PC-9 (cell line): ENCODE data around the gene ZNF488. TPM values are rescaled to one million over a fixed set of nuclear protein-coding genes. Genes with fewer than 3 reads are reported as not detected.
A peak's percentile ranks its signal among the peaks of the same experiment; 100 is the strongest.

Experiments
- BruUV-seq: library from RNA; stranded (reverse); fragments of 400-500 nt; replicated peaks from 2 replicates; lab custom pipeline; 2021; lab: Mats Ljungman, UMichigan
- CTCF ChIA-PET: fragments of 300-600 bp; sonication (Branson Sonifier 250); formaldehyde crosslinking; loops from one replicate; lab custom pipeline; 2022; ENCODE audit warnings: antibody characterized with exemption; lab: Charles Lee
- POLR2A ChIA-PET: fragments of 300-600 bp; sonication (Branson Sonifier 250); formaldehyde crosslinking; loops from one replicate; lab custom pipeline; 2022; ENCODE audit warnings: antibody characterized with exemption; ENCODE audit not compliant: unreplicated experiment; lab: Charles Lee
- DNase-seq, 2 experiments: peaks; one replicate each; pipeline versions ENCODE4 v3.0.0 to v3.0.0-alpha.2; 2015 to 2022; ENCODE audit warnings: mixed read lengths in 1 of 2
- H2AFZ ChIP-seq: fragments of 200-600 bp; sonication (generic); 2 replicates; pipeline ENCODE4 v1.8.1; 2017; ENCODE audit warnings: antibody characterized with exemption
- H3F3A ChIP-seq: fragments of 200-600 bp; sonication (generic); 2 replicates; pipeline ENCODE4 v1.8.1; 2017; ENCODE audit warnings: antibody characterized with exemption, mild to moderate bottlenecking, low read depth; ENCODE audit not compliant: insufficient read depth
- H3K27ac ChIP-seq: fragments of 200-600 bp; sonication (generic); 2 replicates; pipeline ENCODE4 v1.6.1; 2016; ENCODE audit warnings: mixed run types
- H3K27me3 ChIP-seq: fragments of 200-600 bp; sonication (generic); 2 replicates; pipeline ENCODE4 v1.6.1; 2016; ENCODE audit warnings: low read depth, mixed run types; ENCODE audit not compliant: insufficient read depth
- H3K36me3 ChIP-seq: fragments of 200-600 bp; sonication (generic); 2 replicates; pipeline ENCODE4 v1.6.1; 2016; ENCODE audit warnings: low read depth, mixed run types
- H3K4me1 ChIP-seq: fragments of 200-600 bp; sonication (generic); replicated peaks from 2 replicates; pipeline ENCODE4 v1.6.1; 2016; ENCODE audit warnings: mixed run types; ENCODE audit not compliant: insufficient read depth
- H3K4me2 ChIP-seq: fragments of 200-600 bp; sonication (generic); 2 replicates; pipeline ENCODE4 v1.6.1; 2017; ENCODE audit warnings: mixed run types
- H3K4me3 ChIP-seq: fragments of 200-600 bp; sonication (generic); 2 replicates; pipeline ENCODE4 v1.6.1; 2016; ENCODE audit warnings: mixed run types
- H3K79me2 ChIP-seq: fragments of 200-600 bp; sonication (generic); 2 replicates; pipeline ENCODE4 v1.6.1; 2017; ENCODE audit warnings: low read depth, mixed run types
- H3K9me2 ChIP-seq: fragments of 200-600 bp; sonication (generic); 2 replicates; pipeline ENCODE4 v1.8.1; 2017; ENCODE audit warnings: mild to moderate bottlenecking; ENCODE audit not compliant: insufficient read depth
- H3K9me3 ChIP-seq: fragments of 200-600 bp; sonication (generic); 2 replicates; pipeline ENCODE4 v1.8.1; 2016; ENCODE audit warnings: low read depth; ENCODE audit not compliant: insufficient read depth
- H4K20me1 ChIP-seq: fragments of 200-600 bp; sonication (generic); 2 replicates; pipeline ENCODE4 v1.8.1; 2017; ENCODE audit not compliant: insufficient read depth
- CTCF ChIP-seq: fragments of 200-600 bp; sonication (generic); conservative IDR thresholded peaks from 2 replicates; pipeline ENCODE4 v1.6.1; 2017; ENCODE audit warnings: mixed run types, antibody characterized with exemption, mild to moderate bottlenecking, moderate library complexity
- EZH2 ChIP-seq: fragments of 200-600 bp; sonication (generic); IDR thresholded peaks from 2 replicates; pipeline ENCODE4 v1.8.0; 2017; ENCODE audit warnings: antibody characterized with exemption, low read depth
- intact Hi-C: fragments of 100-400 bp; cut with micrococcal nuclease; formaldehyde crosslinking; loops from one replicate; pipeline ENCODE4 v1.10.0; 2022; ENCODE audit not compliant: unreplicated experiment
- total RNA-seq: library from RNA; stranded (reverse); gene quantifications from 2 replicates; pipeline ENCODE4 v1.2.3, GENCODE V29; 2021

Gene ZNF488
- total RNA-seq, 1 experiment from 2014 or later, result 18.1 TPM

- ChIA-PET CTCF (interaction anchor here (0.7 kb wide), 1 partner anchor 78 kb away, joined by 3 read pairs; no protein-coding TSS in a partner anchor), POLR2A (interaction anchor here (0.5 to 0.9 kb wide), 4 partner anchors 20 to 1368 kb away, joined by 8 to 15 read pairs (median 10); partner anchors contain the start of gene ZNF488)
- Histone ChIP-seq H3K27ac (no peak overlapping the region), H3F3A (peaks cover 19% of the 10 kb centered on the region), H3K9me2 (no peaks in the 10 kb centered on the region), H3K9me3 (no peaks in the 10 kb centered on the region), H4K20me1 (no peaks in the 10 kb centered on the region), H2AFZ (no peak overlapping the region), H3K4me1 (peaks cover 43% of the 10 kb centered on the region), H3K4me2 (peak overlapping the region; percentile 55), H3K36me3 (no peaks in the 10 kb centered on the region), H3K27me3 (no peaks in the 10 kb centered on the region), H3K4me3 (no peak overlapping the region), H3K79me2 (no peaks in the 10 kb centered on the region)
- no TSS peak for BruUV-seq
- peak; percentile 47 to 83 for DNase-seq
- no peak for TF ChIP-seq CTCF
- TF ChIP-seq EZH2, result no peak
- intact Hi-C loops, result loop anchor here (5.0 kb wide), 1 partner anchor 58 kb away; no protein-coding TSS in a partner anchor
Observed at GRCh38 chr10:47364366-47364765, 19.7 kb downstream of the ZNF488 start.

- intact Hi-C loops, result loop anchor here (2.0 to 5.0 kb wide), 2 partner anchors 21 to 59 kb away; partner anchors contain the start of gene ZNF488
- H3K27me3 ChIP-seq, result no peaks in the 10 kb centered on the region
- DNase-seq, result no peak
- TF ChIP-seq EZH2, result no peak
- no peak for TF ChIP-seq CTCF
- no peak overlapping the region for H2AFZ ChIP-seq
- ChIA-PET CTCF (interaction anchor here (0.5 to 0.8 kb wide), 2 partner anchors 39 to 40 kb away, joined by 3 read pairs; no protein-coding TSS in a partner anchor), POLR2A (interaction anchor here (0.5 to 0.6 kb wide), 2 partner anchors 20 to 24 kb away, joined by 3 to 10 read pairs; partner anchors contain the start of gene ZNF488)
- no TSS peak for BruUV-seq
- H3K27ac ChIP-seq, result no peak overlapping the region
- H4K20me1 ChIP-seq, result no peaks in the 10 kb centered on the region
- H3K9me2 ChIP-seq, result no peaks in the 10 kb centered on the region
- H3K9me3 ChIP-seq, result no peaks in the 10 kb centered on the region
- H3F3A ChIP-seq, result peaks cover 19% of the 10 kb centered on the region
- no peaks in the 10 kb centered on the region for H3K36me3 ChIP-seq
- peaks cover 43% of the 10 kb centered on the region for H3K4me1 ChIP-seq
- H3K4me3 ChIP-seq, result no peak overlapping the region
- H3K79me2 ChIP-seq, result no peaks in the 10 kb centered on the region
- peak overlapping the region; percentile 55; the same call in 1 of the 2 replicates for H3K4me2 ChIP-seq
Observed at GRCh38 chr10:47363781-47364180, 20.3 kb downstream of the ZNF488 start.

DNA sequence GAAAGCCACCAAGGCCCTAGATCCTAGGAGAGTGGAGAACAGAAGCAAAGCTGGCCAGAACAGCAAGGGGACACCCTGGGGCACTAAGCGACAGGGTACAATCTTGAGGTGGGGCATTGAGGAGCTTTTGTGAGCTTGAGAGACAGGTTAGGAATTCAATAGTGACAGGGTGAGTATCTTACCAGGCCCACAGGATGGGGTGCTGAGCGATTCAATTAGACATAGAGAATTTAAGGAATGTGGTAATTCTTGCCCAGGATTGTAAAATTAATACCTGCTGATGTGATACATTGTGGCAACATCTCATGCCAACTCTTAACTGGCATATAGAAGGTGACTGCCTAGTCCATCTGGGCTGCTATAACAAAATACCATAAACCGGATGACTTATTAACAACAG, 21.9 kb downstream of the ZNF488 start:
- H4K20me1 ChIP-seq, result no peaks in the 10 kb centered on the region
- peaks cover 43% of the 10 kb centered on the region for H3K4me1 ChIP-seq
- peak; percentile 71 to 97 for DNase-seq
- H3K36me3 ChIP-seq, result no peaks in the 10 kb centered on the region
- peak overlapping the region; percentile 50 for H3K4me2 ChIP-seq
- TF ChIP-seq EZH2 (no peak), CTCF (no peak)
- peaks cover 19% of the 10 kb centered on the region for H3F3A ChIP-seq
- POLR2A ChIA-PET, result interaction anchor here (0.7 kb wide), 1 partner anchor 34 kb away, joined by 3 read pairs; no protein-coding TSS in a partner anchor
- no peaks in the 10 kb centered on the region for H3K9me2 ChIP-seq
- H3K79me2 ChIP-seq, result no peaks in the 10 kb centered on the region
- H3K9me3 ChIP-seq, result no peaks in the 10 kb centered on the region
- BruUV-seq, result no TSS peak
- no peak overlapping the region for H2AFZ ChIP-seq
- peak overlapping the region; percentile 40 for H3K27ac ChIP-seq
- H3K27me3 ChIP-seq, result no peaks in the 10 kb centered on the region
- intact Hi-C loops, result loop anchor here (1.0 to 5.0 kb wide), 4 partner anchors 23 to 60 kb away; partner anchors contain the start of gene ZNF488
- CTCF ChIA-PET, result interaction anchor here (0.7 to 1.8 kb wide), 4 partner anchors 22 to 43 kb away, joined by 3 to 10 read pairs (median 4); partner anchors contain the start of gene ZNF488
- H3K4me3 ChIP-seq, result no peak overlapping the region
